ENCODE results near the gene SLC27A3. TPM values are rescaled to one million over a fixed set of nuclear protein-coding genes. Genes with fewer than 3 reads are reported as not detected.

The SLC27A3 gene
- total and polyA plus RNA-seq, 2 of the 8 experiments (the other 6 are each of a cell fraction or from before 2014, with no cell fraction given) = 39.1 to 40.1 TPM

- Histone ChIP-seq H2BK120ac (replicated peaks; ENCODE audit: low read depth, low read length) (no peak overlapping the region), H2AFZ (ENCODE audit: low read length) (no peak overlapping the region), H4K91ac (replicated peaks; ENCODE audit: insufficient read length, low read length) (no peak overlapping the region), H3K56ac (replicated peaks; ENCODE audit: insufficient read length, low read depth, low read length) (no peak overlapping the region), H2BK15ac (ENCODE audit: low read length) (no peak overlapping the region), H3K4me3 (ENCODE audit: extremely low read depth in 1 of 4, insufficient read depth in 2 of 4, low read depth in 3 of 4, low read length in 4 of 4) (no peak overlapping the region), H2BK20ac (ENCODE audit: low read length) (no peak overlapping the region), H3K4me1 (replicated peaks in 1 of 4; ENCODE audit: control insufficient read depth in 3 of 4, insufficient read depth in 4 of 4, low read length in 3 of 4) (peaks cover 2 to 20% (median 15%) of the 10 kb centered on the region in 4 experiments), H2AK5ac (ENCODE audit: low read depth, low read length) (no peak overlapping the region), H3K27me3 (replicated peaks in 1 of 4; ENCODE audit: control insufficient read depth in 3 of 4, extremely low read depth in 1 of 4, insufficient read depth in 3 of 4, low read length in 3 of 4) (no peaks in the 10 kb centered on the region; a peak in 1 of 7 replicates), H3K23me2 (ENCODE audit: low read depth, low read length) (no peaks in the 10 kb centered on the region; the same call in 1 of the 2 replicates), H3K23ac (ENCODE audit: insufficient read length) (no peak overlapping the region), H3K14ac (ENCODE audit: insufficient read length) (no peak overlapping the region), H4K5ac (ENCODE audit: insufficient read length, low read depth, low read length) (no peak overlapping the region), H2BK12ac (ENCODE audit: low read depth, low read length) (no peak overlapping the region), H3K4me2 (ENCODE audit: insufficient read depth in 1 of 2, low read depth in 2 of 2, low read length in 2 of 2) (no peak overlapping the region), H4K20me1 (replicated peaks in 1 of 2; ENCODE audit: control insufficient read depth in 1 of 2, insufficient read depth in 2 of 2, low read length in 2 of 2) (no peaks in the 10 kb centered on the region), H3K36me3 (ENCODE audit: control insufficient read depth in 2 of 4, insufficient read depth in 4 of 4, low read length in 3 of 4) (no peaks in the 10 kb centered on the region), H3K9me3 (ENCODE audit: insufficient read depth in 2 of 2, low read depth in 1 of 2, low read length in 1 of 2) (no peaks in the 10 kb centered on the region), H2BK5ac (ENCODE audit: low read depth, low read length) (no peak overlapping the region), H3K18ac (ENCODE audit: extremely low read depth, low read length) (no peak overlapping the region), H4K8ac (ENCODE audit: extremely low read depth, insufficient read depth, low read length) (no peak overlapping the region; the same call in 1 of the 2 replicates), H3K4ac (replicated peaks; ENCODE audit: insufficient read length, low read depth, low read length) (no peak overlapping the region), H3K9ac (replicated peaks in 1 of 4; ENCODE audit: extremely low read depth in 1 of 4, low read depth in 3 of 4, low read length in 3 of 4) (no peak overlapping the region), H3K79me1 (ENCODE audit: low read depth, low read length) (no peaks in the 10 kb centered on the region), H3K27ac (ENCODE audit: low read depth, low read length) (no peak overlapping the region), H3K79me2 (ENCODE audit: control insufficient read depth in 1 of 2, insufficient read depth in 2 of 2, low read length in 2 of 2) (no peaks in the 10 kb centered on the region)
- DNase-seq (ENCODE audit: low read depth in 1 of 2, low spot score in 2 of 2) (no peak), FAIRE-seq (no peak)
- CTCF ChIA-PET (ENCODE audit: partially characterized antibody) = interaction anchor here (0.6 to 0.8 kb wide), 4 partner anchors 9 to 197 kb away, joined by 3 to 4 read pairs (median 3); partner anchors contain the start of gene RAB13
- 81% methylated on average over 22 of the region's 22 CpGs; no CpG with 5 or more reads in 1 of the 2 experiments for WGBS, 2 experiments (ENCODE audit: extremely low coverage in 1 of 2, insufficient coverage in 1 of 2, insufficient read length in 1 of 2, insufficient replicate concordance in 2 of 2, low coverage in 1 of 2, low lambda C conversion rate in 2 of 2, missing lambda C conversion rate in 1 of 2)
- POLR2A ChIA-PET (ENCODE audit: partially characterized antibody) = interaction anchor here (0.9 to 1.7 kb wide), 5 partner anchors 13 to 201 kb away, joined by 3 to 7 read pairs (median 5); partner anchors contain the start of genes RPS27, SLC27A3 and SLC39A1
- TF ChIP-seq SAP30 (IDR thresholded peaks at IDR 0.05; ENCODE audit: insufficient read depth, insufficient replicate concordance, low read length) (no peak), RFX5 (IDR thresholded peaks at IDR 0.05; ENCODE audit: borderline replicate concordance, low read depth, low read length) (no peak), EGR1 (IDR thresholded peaks at IDR 0.05; ENCODE audit: borderline replicate concordance, low read depth, low read length) (no peak), CBX8 (IDR thresholded peaks at IDR 0.05; ENCODE audit: borderline replicate concordance, low read depth, low read length) (no peak), JUND (IDR thresholded peaks at IDR 0.05; ENCODE audit: low read length) (no peak), CTBP2 (IDR thresholded peaks at IDR 0.05; ENCODE audit: borderline replicate concordance, insufficient read depth, insufficient read length, low read length) (no peak), ZNF274 (IDR thresholded peaks at IDR 0.05; ENCODE audit: borderline replicate concordance, extremely low read depth, low read length) (no peak), CHD2 (IDR thresholded peaks at IDR 0.05; ENCODE audit: low read length) (no peak), SP2 (IDR thresholded peaks at IDR 0.05; ENCODE audit: low read length) (no peak), TAF1 (IDR thresholded peaks at IDR 0.05; ENCODE audit: low read depth, low read length) (no peak), SUZ12 (IDR thresholded peaks at IDR 0.05; ENCODE audit: low read length) (no peak), BRCA1 (IDR thresholded peaks at IDR 0.05; ENCODE audit: low read depth, low read length) (no peak), TCF12 (IDR thresholded peaks at IDR 0.05; ENCODE audit: low read depth, low read length) (no peak), KDM1A (IDR thresholded peaks at IDR 0.05; ENCODE audit: borderline replicate concordance, low read length) (no peak)
Measured at GRCh38 chr1:153789478-153790034, 14.3 kb downstream of the SLC27A3 start.

Measured in H1 (cell line).